Mononuclear cell (primary cell): ENCODE results near the gene LRRC49. TPM values are rescaled to one million over a fixed set of nuclear protein-coding genes. Genes with fewer than 3 reads are reported as not detected.
"Not testable (repeated sequence)": the region's sequence is repeated elsewhere in the genome, so short reads cannot be mapped to it uniquely, and the experiment has no call there.

Experiments used
- H3K27me3 ChIP-seq: 2 replicates; pipeline ENCODE4 v1.6.0; 2011; ENCODE audit warnings: low read length, control low read depth; ENCODE audit not compliant: insufficient read depth
- H3K4me1 ChIP-seq: 2 replicates; pipeline ENCODE4 v1.5.1; 2011; ENCODE audit warnings: mild to moderate bottlenecking, low read length, control low read depth; ENCODE audit not compliant: insufficient read depth
- H3K4me3 ChIP-seq: 2 replicates; pipeline ENCODE4 v1.5.1; 2011; ENCODE audit warnings: mild to moderate bottlenecking, low read length, moderate library complexity
- H3K9me3 ChIP-seq: 2 replicates; pipeline ENCODE4 v1.5.1; 2011; ENCODE audit warnings: low read depth, mild to moderate bottlenecking, control low read depth, low read length
- total RNA-seq: library from RNA; depleted of rRNA; stranded (reverse); fragments of >200 nt; gene quantifications from one replicate; pipeline ENCODE4 v1.2.3, GENCODE V29; 2012

The LRRC49 gene
- total RNA-seq, 1 donor: 0.21 TPM

GRCh38 chr15:70858614-70859321 lies 33.9 kb upstream of the LRRC49 start:
- H3K4me3 ChIP-seq, H3K4me1 ChIP-seq, H3K9me3 ChIP-seq: not testable (repeated sequence)
- peaks cover 24% of the 10 kb centered on the region for H3K27me3 ChIP-seq

- H3K27me3 ChIP-seq: peaks cover 21% of the 10 kb centered on the region
- no peaks in the 10 kb centered on the region for H3K9me3 ChIP-seq
- no peak overlapping the region for H3K4me3 ChIP-seq
- no peaks in the 10 kb centered on the region for H3K4me1 ChIP-seq
Observed at GRCh38 chr15:70859322-70859908, 33.2 kb upstream of the LRRC49 start.

DNA sequence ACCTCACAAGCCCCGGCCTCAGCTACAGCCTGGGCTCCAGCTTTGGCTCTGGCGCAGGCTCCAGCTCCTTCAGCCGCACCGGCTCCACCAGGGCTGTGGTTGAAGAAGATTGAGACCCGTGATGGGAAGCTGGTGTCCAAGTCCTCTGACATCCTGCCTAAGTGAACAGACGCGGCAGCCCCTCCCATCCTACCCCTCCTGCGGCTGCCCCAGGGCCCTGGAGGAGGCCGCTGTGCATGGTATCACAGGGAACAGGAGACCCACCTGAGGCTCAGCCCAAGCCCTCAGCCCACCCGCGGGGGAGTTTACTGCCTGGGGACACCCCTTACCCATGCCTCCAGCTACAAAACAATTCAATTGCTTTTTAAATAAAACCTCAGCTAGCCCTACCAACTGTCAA lies 32.6 kb upstream of the LRRC49 start:
- Histone ChIP-seq H3K4me1 (no peaks in the 10 kb centered on the region), H3K4me3 (no peak overlapping the region), H3K27me3 (peaks cover 16% of the 10 kb centered on the region), H3K9me3 (no peaks in the 10 kb centered on the region)

DNA sequence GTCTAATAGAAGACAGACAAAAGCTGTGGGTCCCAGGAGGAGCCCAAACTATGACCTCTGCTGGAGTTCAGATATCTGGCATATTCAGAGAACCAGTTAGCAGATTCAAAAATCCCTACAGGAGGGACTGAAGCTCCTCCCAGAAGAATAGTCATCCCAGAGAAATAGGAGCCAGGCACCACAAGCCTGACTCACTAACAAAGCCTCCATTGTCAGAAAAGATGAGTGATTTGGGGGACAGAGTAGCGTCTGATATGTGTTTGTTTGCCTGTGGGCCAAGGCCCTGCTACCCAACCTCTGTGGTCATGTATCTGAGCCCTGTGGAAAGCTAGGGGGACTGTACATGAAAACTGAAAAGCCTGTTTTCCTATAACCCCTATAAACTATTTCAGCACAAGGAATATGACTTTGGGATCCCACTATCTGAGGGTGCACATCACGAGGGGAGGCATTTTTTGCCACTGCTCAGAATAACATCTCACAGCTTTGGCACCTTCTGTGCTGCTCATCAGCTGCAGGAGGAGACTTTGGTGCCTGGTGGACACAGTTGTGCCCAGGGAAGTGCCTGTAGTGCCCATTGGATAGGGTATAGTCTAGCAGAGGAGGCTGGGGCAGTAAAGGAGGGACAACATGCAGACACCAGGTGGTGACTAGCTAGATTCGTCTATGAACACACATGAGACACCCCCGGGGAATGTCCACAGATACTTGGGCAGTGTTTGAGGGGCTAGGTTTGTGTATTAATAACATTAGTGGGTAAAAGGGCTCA lies 29.0 kb upstream of the LRRC49 start:
- H3K27me3 ChIP-seq: no peaks in the 10 kb centered on the region
- no peak overlapping the region for H3K4me3 ChIP-seq
- H3K9me3 ChIP-seq: no peaks in the 10 kb centered on the region
- H3K4me1 ChIP-seq: no peaks in the 10 kb centered on the region

DNA sequence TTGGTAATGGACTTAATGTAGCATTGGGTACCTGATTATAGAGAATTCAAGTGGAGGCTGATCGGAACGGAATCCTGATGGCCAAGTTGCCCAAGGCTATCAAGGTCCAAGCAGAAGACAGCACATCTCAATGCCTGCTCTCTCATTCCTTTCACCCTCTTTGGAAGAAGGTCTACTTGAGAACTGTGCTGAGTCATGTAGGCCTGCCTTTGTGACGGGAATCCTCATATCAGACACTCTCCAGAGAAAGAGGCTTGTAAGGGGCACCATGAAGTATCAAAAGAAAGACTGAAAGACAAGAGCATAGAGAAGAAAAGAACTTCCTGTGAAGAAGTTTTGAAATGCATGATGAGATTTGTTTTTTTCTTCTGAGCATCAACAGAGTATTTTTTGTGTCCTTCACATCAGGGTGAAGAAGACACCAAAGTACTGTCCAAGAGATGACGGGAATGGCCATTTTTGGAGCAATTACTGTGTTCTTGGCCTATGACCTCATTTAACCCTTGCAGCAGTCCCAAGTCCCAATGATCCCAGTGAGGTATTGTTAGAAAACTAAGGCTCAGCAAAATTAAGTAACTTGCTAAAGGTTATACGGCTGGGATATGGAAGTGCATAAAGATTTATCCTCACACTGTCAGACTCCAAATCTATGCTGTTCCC lies 25.5 kb upstream of the LRRC49 start:
- Histone ChIP-seq H3K9me3 (no peaks in the 10 kb centered on the region), H3K4me1 (no peaks in the 10 kb centered on the region), H3K27me3 (no peaks in the 10 kb centered on the region), H3K4me3 (no peak overlapping the region)

DNA sequence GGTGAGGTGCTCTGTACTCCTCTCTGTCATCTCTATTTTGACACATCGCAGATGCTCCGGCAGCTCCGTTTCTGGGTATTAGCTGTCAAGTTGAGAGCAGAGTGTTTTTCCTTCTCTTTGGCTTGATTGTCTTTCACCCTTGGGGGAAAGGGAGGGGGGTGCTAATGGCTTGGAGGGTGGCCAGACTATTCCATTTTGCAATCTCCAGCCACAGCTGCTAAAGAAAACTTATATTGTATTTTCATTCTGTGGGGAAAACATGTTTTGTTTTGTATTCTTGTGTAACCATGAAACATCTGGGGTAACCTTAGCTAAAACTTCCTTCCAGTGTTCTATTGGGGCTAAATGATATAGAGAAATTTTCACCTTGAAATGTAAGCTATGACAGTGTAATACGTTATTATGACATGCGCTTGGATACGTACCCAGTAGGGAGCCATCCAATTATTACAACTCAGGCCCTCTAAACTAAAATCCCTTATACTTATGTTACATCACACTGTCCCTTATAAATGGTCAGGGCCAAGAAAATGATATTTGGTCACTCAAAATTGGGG lies 24.6 kb upstream of the LRRC49 start:
- no peak overlapping the region for H3K4me3 ChIP-seq
- no peaks in the 10 kb centered on the region for H3K4me1 ChIP-seq
- no peaks in the 10 kb centered on the region for H3K9me3 ChIP-seq
- H3K27me3 ChIP-seq: no peaks in the 10 kb centered on the region

DNA sequence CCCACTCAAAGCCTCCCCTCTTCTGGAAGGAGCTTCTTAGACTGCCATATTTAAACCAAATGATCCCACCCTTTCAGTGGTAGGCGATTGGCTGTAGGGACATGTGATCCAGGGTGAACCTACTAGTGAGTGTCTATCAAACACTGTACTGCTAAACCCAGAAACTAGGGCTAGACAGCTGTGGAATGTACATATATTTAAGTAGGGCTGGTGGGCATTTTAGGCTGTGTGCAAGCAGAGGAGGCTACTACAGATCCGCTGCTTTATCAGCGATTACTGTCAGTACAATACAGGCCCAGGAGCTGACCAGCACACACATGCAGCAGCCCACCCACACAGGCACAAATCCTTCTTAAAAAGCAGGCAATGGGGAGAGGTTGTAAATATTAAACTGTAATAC lies 23.3 kb upstream of the LRRC49 start:
- no peaks in the 10 kb centered on the region for H3K9me3 ChIP-seq
- no peaks in the 10 kb centered on the region for H3K4me1 ChIP-seq
- H3K4me3 ChIP-seq: no peak overlapping the region
- peaks cover 5% of the 10 kb centered on the region for H3K27me3 ChIP-seq

- H3K9me3 ChIP-seq: no peaks in the 10 kb centered on the region
- no peaks in the 10 kb centered on the region for H3K4me1 ChIP-seq
- H3K27me3 ChIP-seq: peaks cover 5% of the 10 kb centered on the region
- no peak overlapping the region for H3K4me3 ChIP-seq
Observed at GRCh38 chr15:70870051-70870450, 22.6 kb upstream of the LRRC49 start.

- not testable (repeated sequence) for H3K9me3 ChIP-seq, H3K27me3 ChIP-seq, H3K4me3 ChIP-seq, H3K4me1 ChIP-seq
Observed at GRCh38 chr15:70871490-70871889, 21.1 kb upstream of the LRRC49 start.

DNA sequence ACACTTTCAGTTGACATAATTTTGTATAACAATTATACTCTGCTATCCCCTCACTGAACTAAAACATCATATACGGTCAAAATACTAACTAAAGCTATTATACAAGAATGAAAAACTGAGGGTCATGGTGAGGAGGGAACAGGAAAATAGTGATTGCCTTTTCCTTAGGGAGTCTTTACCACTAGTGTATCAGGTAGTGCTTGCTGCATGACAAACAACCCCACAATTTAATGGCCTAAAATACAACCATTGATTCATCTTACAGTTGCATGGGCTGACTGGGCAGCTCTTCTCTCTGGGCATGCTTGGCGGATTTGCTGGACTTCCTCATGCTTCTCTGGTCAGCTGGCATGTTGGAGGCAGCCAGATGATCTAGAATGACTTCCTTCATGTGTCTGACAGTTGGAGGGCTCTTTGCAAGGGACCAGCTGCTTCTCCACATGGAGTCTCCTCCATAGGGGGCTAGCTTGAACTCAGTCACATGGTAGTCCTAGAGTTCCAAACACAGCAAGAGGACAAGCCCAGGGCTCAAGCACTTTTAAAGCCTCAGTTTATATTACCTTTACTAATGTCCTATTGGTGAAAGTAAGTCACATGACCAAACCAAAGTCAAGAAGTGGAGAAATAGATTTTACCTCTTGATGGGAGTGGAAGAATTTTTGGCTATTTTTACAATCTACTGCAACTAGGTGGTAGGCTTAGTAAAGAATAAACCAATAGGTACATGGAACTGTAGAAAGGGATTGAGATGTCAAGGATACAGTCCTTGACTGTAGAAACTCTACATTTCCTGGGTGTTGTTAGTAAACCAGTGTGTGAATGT lies 19.2 kb upstream of the LRRC49 start:
- Histone ChIP-seq H3K9me3 (no peaks in the 10 kb centered on the region), H3K27me3 (peaks cover 5% of the 10 kb centered on the region), H3K4me1 (no peaks in the 10 kb centered on the region), H3K4me3 (no peak overlapping the region)

GRCh38 chr15:70875001-70875782 lies 17.4 kb upstream of the LRRC49 start:
- Histone ChIP-seq H3K9me3 (no peaks in the 10 kb centered on the region), H3K4me1 (no peaks in the 10 kb centered on the region)

GRCh38 chr15:70876011-70876410 lies 16.6 kb upstream of the LRRC49 start:
- Histone ChIP-seq H3K4me3 (no peak overlapping the region), H3K9me3 (no peaks in the 10 kb centered on the region), H3K27me3 (peaks cover 5% of the 10 kb centered on the region), H3K4me1 (no peaks in the 10 kb centered on the region)

More at GRCh38 chr15:70875001-70875782, 17.4 kb upstream of the LRRC49 start:
- no peak overlapping the region for H3K4me3 ChIP-seq
- H3K27me3 ChIP-seq: peaks cover 5% of the 10 kb centered on the region

DNA sequence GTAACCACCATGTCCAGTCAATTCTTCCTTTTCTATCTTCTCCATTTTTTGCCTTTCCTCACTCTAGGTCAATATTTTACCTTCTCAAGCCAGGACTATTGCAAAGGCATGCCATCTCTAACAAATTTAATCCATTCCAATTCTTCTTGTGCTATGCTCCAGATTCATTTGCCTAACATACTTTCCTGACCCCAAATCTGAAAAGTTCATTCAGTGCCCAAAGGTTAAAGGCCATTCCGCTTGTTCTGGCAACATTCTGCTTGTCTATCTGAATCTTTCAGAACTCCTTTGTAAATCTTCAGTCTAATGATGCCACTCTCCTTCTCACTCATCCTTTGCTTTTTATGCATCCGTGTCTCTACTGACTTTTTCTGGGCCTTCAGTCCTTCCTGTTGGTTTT lies 15.9 kb upstream of the LRRC49 start:
- Histone ChIP-seq H3K4me3 (no peak overlapping the region), H3K4me1 (no peaks in the 10 kb centered on the region), H3K27me3 (peaks cover 5% of the 10 kb centered on the region), H3K9me3 (no peaks in the 10 kb centered on the region)

DNA sequence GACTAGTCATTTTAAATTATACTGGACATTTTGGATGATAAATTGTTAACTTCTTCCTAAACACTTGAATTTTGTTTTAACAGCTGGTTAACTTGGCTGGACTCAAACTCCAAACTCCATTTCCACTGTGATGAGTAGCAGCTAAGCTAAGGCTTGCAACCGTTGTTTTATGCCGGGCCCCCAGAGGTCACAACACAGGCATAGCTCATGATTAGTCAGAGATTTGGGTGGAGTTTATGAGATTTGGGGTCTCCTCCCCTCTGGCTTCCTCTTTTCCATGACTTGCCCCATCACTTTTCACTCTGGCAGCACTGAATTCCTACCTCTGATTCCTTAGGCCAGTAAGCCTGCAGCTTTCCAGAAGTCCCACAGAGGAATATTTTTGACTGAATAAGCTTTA lies 13.2 kb upstream of the LRRC49 start:
- no peaks in the 10 kb centered on the region for H3K9me3 ChIP-seq
- no peaks in the 10 kb centered on the region for H3K27me3 ChIP-seq
- no peaks in the 10 kb centered on the region for H3K4me1 ChIP-seq
- H3K4me3 ChIP-seq: no peak overlapping the region
